CD4-positive, alpha-beta T cell treated with Interferon alpha-2 for 1 hour (primary cell): Measurements from ENCODE around the gene ALDH3B1.

Experiments
- DNase-seq, 2 donors: peaks; one replicate each; pipeline ENCODE4 v3.0.0-alpha.2; 2020 to 2022

The ALDH3B1 gene

GRCh38 chr11:68076371-68077042 is 66.4 kb downstream of the ALDH3B1 start:
- DNase-seq, result no peak

- no peak for DNase-seq
Observed at GRCh38 chr11:68077617-68078582, 67.8 kb downstream of the ALDH3B1 start.
